ENCODE measurements around the gene ZBTB34. TPM values are rescaled to one million over a fixed set of nuclear protein-coding genes. Genes with fewer than 3 reads are reported as not detected.

The ZBTB34 gene
- total and polyA plus RNA-seq, 7 donors, result 2.0 to 7.3 (median 4.6) TPM

- no peak overlapping the region for H3K4me3 ChIP-seq
These were observed 3.0 kb upstream of the ZBTB34 start for GRCh38 chr9:126857261-126857960.

GRCh38 chr9:126859111-126859510, 1.3 kb upstream of the ZBTB34 start:
- peaks cover 34% of the 10 kb centered on the region for H3K4me1 ChIP-seq
- no peaks in the 10 kb centered on the region for H3K9me3 ChIP-seq
- DNase-seq (no peak), ATAC-seq (no peak)
- 94 to 96% (median 94%) methylated on average over 2 of the region's 2 CpGs for WGBS, 3 donors
- TF ChIP-seq CTCF (IDR thresholded peaks at IDR 0.05), result no peak
- no peak overlapping the region for H3K4me3 ChIP-seq
- H3K36me3 ChIP-seq (ENCODE audit: insufficient read depth in 1 of 2, low read depth in 1 of 2), result peaks cover 3 to 6% of the 10 kb centered on the region in 2 donors
- no peak overlapping the region for H3K27ac ChIP-seq
- H3K27me3 ChIP-seq (ENCODE audit: insufficient read depth in 3 of 3, low read length in 2 of 3), result no peaks in the 10 kb centered on the region
- intact Hi-C loops (cut with DNase I), result no loop called here

More at GRCh38 chr9:126857261-126857960, 3.0 kb upstream of the ZBTB34 start:
- Histone ChIP-seq H3K27ac (no peak overlapping the region), H3K9me3 (no peaks in the 10 kb centered on the region), H3K4me1 (peaks cover 17% of the 10 kb centered on the region), H3K27me3 (ENCODE audit: insufficient read depth in 3 of 3, low read length in 2 of 3) (no peaks in the 10 kb centered on the region), H3K36me3 (ENCODE audit: insufficient read depth in 1 of 2, low read depth in 1 of 2) (no peaks in the 10 kb centered on the region)
- intact Hi-C loops (cut with DNase I), result no loop called here
- no peak for ATAC-seq
- TF ChIP-seq CTCF (IDR thresholded peaks at IDR 0.05), result no peak
- DNase-seq, result no peak
- 34 to 49% (median 38%) methylated on average over 8 of the region's 8 CpGs for WGBS, 3 donors

GRCh38 chr9:126860757-126861466, 473 bp downstream of the ZBTB34 start:
- H3K36me3 ChIP-seq (ENCODE audit: insufficient read depth in 1 of 2, low read depth in 1 of 2), result peaks cover 3 to 9% of the 10 kb centered on the region in 2 donors
- TF ChIP-seq CTCF (IDR thresholded peaks at IDR 0.05), result no peak
- peak; percentile 43 to 72 for DNase-seq
- H3K4me1 ChIP-seq, result peaks cover 52% of the 10 kb centered on the region
- intact Hi-C loops (cut with DNase I), result loop anchor here in 1 of 2 donors (5.0 kb wide), 1 partner anchor 51 kb away; the partner anchor contains the start of gene RALGPS1
- no peaks in the 10 kb centered on the region for H3K27me3 ChIP-seq (ENCODE audit: insufficient read depth in 3 of 3, low read length in 2 of 3)
- H3K9me3 ChIP-seq, result no peaks in the 10 kb centered on the region
- 0 to 1% (median 1%) methylated on average over 36 to 71 of the region's 71 CpGs for WGBS, 3 donors
- H3K27ac ChIP-seq, result peak overlapping the region; percentile 98
- peak; percentile 57 to 77 (median 58) for ATAC-seq
- H3K4me3 ChIP-seq, result peak overlapping the region; percentile 97

GRCh38 chr9:126861707-126862103, 1.3 kb downstream of the ZBTB34 start:
- peaks cover 3 to 9% of the 10 kb centered on the region in 2 donors for H3K36me3 ChIP-seq (ENCODE audit: insufficient read depth in 1 of 2, low read depth in 1 of 2)
- TF ChIP-seq CTCF (IDR thresholded peaks at IDR 0.05), result no peak
- no peak for ATAC-seq
- peak overlapping the region; percentile 98 for H3K27ac ChIP-seq
- no peaks in the 10 kb centered on the region for H3K9me3 ChIP-seq
- no peaks in the 10 kb centered on the region for H3K27me3 ChIP-seq (ENCODE audit: insufficient read depth in 3 of 3, low read length in 2 of 3)
- peaks cover 56% of the 10 kb centered on the region for H3K4me1 ChIP-seq
- intact Hi-C loops (cut with DNase I), result loop anchor here in 1 of 2 donors (5.0 kb wide), 1 partner anchor 51 kb away; the partner anchor contains the start of gene RALGPS1
- no peak for DNase-seq
- WGBS, 3 donors, result 11 to 21% (median 15%) methylated on average over 3 of the region's 3 CpGs
- peak overlapping the region; percentile 97 for H3K4me3 ChIP-seq

Data from psoas muscle (tissue), 8 donors.